Measurements from ENCODE around the gene ARAP2.

GRCh38 chr4:36220776-36221175 lies 23.5 kb downstream of the ARAP2 start:
- TF ChIP-seq CTCF (IDR thresholded peaks at IDR 0.05 in 2 of 3, conservative IDR thresholded peaks at IDR 0.05 in 1 of 3; ENCODE audit: insufficient read depth in 2 of 3, low read depth in 1 of 3, low read length in 3 of 3) (no peak), RAD21 (CRISPR knock-in tag; conservative IDR thresholded peaks at IDR 0.05 in 1 of 2, IDR thresholded peaks at IDR 0.05 in 1 of 2) (no peak), KDM4B (IDR thresholded peaks at IDR 0.05; ENCODE audit: borderline replicate concordance in 2 of 2, low read depth in 1 of 2) (no peak), POLR2A (conservative IDR thresholded peaks at IDR 0.05) (no peak), PCBP1 (IDR thresholded peaks at IDR 0.05; ENCODE audit: low read depth, low read length, poor library complexity, severe bottlenecking) (no peak), NR1H2 (CRISPR knock-in tag; IDR thresholded peaks at IDR 0.05) (no peak), ZFP36 (IDR thresholded peaks at IDR 0.05; ENCODE audit: low read depth, low read length, partially characterized antibody) (no peak), MEF2D (tag; conservative IDR thresholded peaks at IDR 0.05; ENCODE audit: low read depth) (no peak), BRF2 (IDR thresholded peaks at IDR 0.05; ENCODE audit: borderline replicate concordance, insufficient read depth, insufficient read length) (no peak), E2F1 (CRISPR knock-in tag; IDR thresholded peaks at IDR 0.05) (no peak), REST (IDR thresholded peaks at IDR 0.05; ENCODE audit: borderline replicate concordance) (no peak), REST (CRISPR knock-in tag; IDR thresholded peaks at IDR 0.05; ENCODE audit: low read depth) (no peak), ZBTB8A (IDR thresholded peaks at IDR 0.05; ENCODE audit: partially characterized antibody) (no peak), ZNF232 (CRISPR knock-in tag; IDR thresholded peaks at IDR 0.05) (no peak)
